Measurements from ENCODE around the gene PPIG. TPM values are rescaled to one million over a fixed set of nuclear protein-coding genes. Genes with fewer than 3 reads are reported as not detected.

The PPIG gene
- total RNA-seq, 2 donors from 2014 or later, result 46.1 to 55.2 TPM

GRCh38 chr2:169656164-169656563 is 72.0 kb downstream of the PPIG start:
- H3K27me3 ChIP-seq, result no peaks in the 10 kb centered on the region
- no peak for TF ChIP-seq CTCF (IDR thresholded peaks at IDR 0.05)
- H3K9me3 ChIP-seq, result no peaks in the 10 kb centered on the region
- intact Hi-C loops (cut with DNase I), result no loop called here
- no peak overlapping the region for H3K27ac ChIP-seq
- H3K4me1 ChIP-seq, result no peaks in the 10 kb centered on the region
- no peak overlapping the region for H3K4me3 ChIP-seq
- H3K9ac ChIP-seq (ENCODE audit: low read depth in 2 of 2, low read length in 2 of 2), result no peak overlapping the region
- no peaks in the 10 kb centered on the region for H3K36me3 ChIP-seq
- DNase-seq, result no peak

- Histone ChIP-seq H3K36me3 (no peaks in the 10 kb centered on the region), H3K9me3 (no peaks in the 10 kb centered on the region), H3K9ac (ENCODE audit: low read depth in 2 of 2, low read length in 2 of 2) (no peak overlapping the region), H3K4me1 (no peaks in the 10 kb centered on the region), H3K27me3 (no peaks in the 10 kb centered on the region), H3K27ac (no peak overlapping the region), H3K4me3 (no peak overlapping the region)
- no peak for DNase-seq
- no peak for TF ChIP-seq CTCF (IDR thresholded peaks at IDR 0.05)
- intact Hi-C loops (cut with DNase I), result no loop called here
Observed at GRCh38 chr2:169658877-169659276, 74.7 kb downstream of the PPIG start.

GRCh38 chr2:169659320-169659719 is 75.2 kb downstream of the PPIG start:
- Histone ChIP-seq H3K4me1 (no peaks in the 10 kb centered on the region), H3K27ac (no peak overlapping the region), H3K27me3 (no peaks in the 10 kb centered on the region), H3K4me3 (no peak overlapping the region), H3K9ac (ENCODE audit: low read depth in 2 of 2, low read length in 2 of 2) (no peak overlapping the region), H3K36me3 (no peaks in the 10 kb centered on the region), H3K9me3 (no peaks in the 10 kb centered on the region)
- TF ChIP-seq CTCF (IDR thresholded peaks at IDR 0.05), result no peak
- intact Hi-C loops (cut with DNase I), result no loop called here
- DNase-seq, result no peak

GRCh38 chr2:169661265-169661664 is 77.1 kb downstream of the PPIG start:
- TF ChIP-seq CTCF (IDR thresholded peaks at IDR 0.05), result no peak
- no peaks in the 10 kb centered on the region for H3K27me3 ChIP-seq
- no peaks in the 10 kb centered on the region for H3K9me3 ChIP-seq
- H3K4me3 ChIP-seq, result no peak overlapping the region
- intact Hi-C loops (cut with DNase I), result no loop called here
- no peaks in the 10 kb centered on the region for H3K4me1 ChIP-seq
- H3K9ac ChIP-seq (ENCODE audit: low read depth in 2 of 2, low read length in 2 of 2), result no peak overlapping the region
- no peak overlapping the region for H3K27ac ChIP-seq
- H3K36me3 ChIP-seq, result no peaks in the 10 kb centered on the region
- DNase-seq, result no peak

- Histone ChIP-seq H3K4me1 (no peaks in the 10 kb centered on the region), H3K9ac (ENCODE audit: low read depth in 2 of 2, low read length in 2 of 2) (no peak overlapping the region), H3K27me3 (no peaks in the 10 kb centered on the region), H3K9me3 (no peaks in the 10 kb centered on the region), H3K4me3 (no peak overlapping the region), H3K36me3 (no peaks in the 10 kb centered on the region), H3K27ac (no peak overlapping the region)
- intact Hi-C loops (cut with DNase I), result no loop called here
- TF ChIP-seq CTCF (IDR thresholded peaks at IDR 0.05), result no peak
- no peak for DNase-seq
Observed at GRCh38 chr2:169662744-169663143, 78.6 kb downstream of the PPIG start.

GRCh38 chr2:169663247-169663646 is 79.1 kb downstream of the PPIG start:
- Histone ChIP-seq H3K36me3 (no peaks in the 10 kb centered on the region), H3K4me1 (no peaks in the 10 kb centered on the region), H3K27me3 (no peaks in the 10 kb centered on the region), H3K9ac (ENCODE audit: low read depth in 2 of 2, low read length in 2 of 2) (no peak overlapping the region), H3K27ac (no peak overlapping the region), H3K9me3 (no peaks in the 10 kb centered on the region), H3K4me3 (no peak overlapping the region)
- no peak for TF ChIP-seq CTCF (IDR thresholded peaks at IDR 0.05)
- DNase-seq, result no peak
- intact Hi-C loops (cut with DNase I), result no loop called here
